ENCODE results near the gene CRABP2.
A peak's percentile ranks its signal among the peaks of the same experiment; 100 is the strongest.

Gene CRABP2

GRCh38 chr1:156705321-156705917, at the start of gene CRABP2:
TSS of gene CRABP2 (minus strand) at chr1:156705583. CDS start at chr1:156705446, 137 bp downstream.
- no peaks in the 10 kb centered on the region for H3K27me3 ChIP-seq (ENCODE audit: insufficient read depth, insufficient read length)
- H3K4me1 ChIP-seq (ENCODE audit: insufficient read depth, insufficient read length), result peaks cover 40% of the 10 kb centered on the region
- H3K36me3 ChIP-seq (ENCODE audit: insufficient read depth, insufficient read length, low read length), result peaks cover 34% of the 10 kb centered on the region
- peak within 1 kb of the TSS; percentile 91 for H3K4me3 ChIP-seq (ENCODE audit: insufficient read length, low read depth)
- TF ChIP-seq YY1 (IDR thresholded peaks at IDR 0.05; ENCODE audit: insufficient read depth, insufficient read length), result no peak
- no peak for TF ChIP-seq ZNF274 (IDR thresholded peaks at IDR 0.05; ENCODE audit: low read depth, low read length)
- no peak for TF ChIP-seq SUZ12 (IDR thresholded peaks at IDR 0.05; ENCODE audit: extremely low read depth, insufficient read depth, insufficient read length)
- H3K9ac ChIP-seq (ENCODE audit: insufficient read length, low read depth), result peak within 1 kb of the TSS; percentile 96
- no peaks in the 10 kb centered on the region for H3K9me3 ChIP-seq (ENCODE audit: insufficient read depth, low read length)
- DNase-seq (ENCODE audit: low read depth, low spot score), result no peak

DNA sequence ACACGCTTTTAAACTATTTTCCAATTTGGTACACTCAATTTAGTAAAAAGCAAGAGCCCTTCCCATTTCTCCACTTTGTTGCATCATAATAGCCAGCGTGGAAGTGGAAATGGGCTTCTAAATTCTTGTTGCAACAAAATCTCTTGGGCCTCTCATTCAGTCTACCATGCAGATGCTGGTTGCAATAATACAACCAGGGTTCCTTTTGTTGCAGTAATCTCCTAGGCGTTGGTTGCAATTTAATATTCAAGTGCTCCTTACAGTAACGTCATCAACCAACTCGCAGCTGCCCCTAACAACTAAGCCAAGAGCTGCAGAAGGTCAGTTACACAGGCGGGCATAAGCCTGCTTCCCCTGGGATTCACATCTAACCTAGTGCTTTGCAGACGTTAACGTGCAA, 48.8 kb upstream of the CRABP2 start:
- Histone ChIP-seq H3K9me3 (ENCODE audit: insufficient read depth, low read length) (no peaks in the 10 kb centered on the region), H3K9ac (ENCODE audit: insufficient read length, low read depth) (no peak overlapping the region), H3K27me3 (ENCODE audit: insufficient read depth, insufficient read length) (no peaks in the 10 kb centered on the region), H3K4me3 (ENCODE audit: insufficient read length, low read depth) (no peak overlapping the region), H3K36me3 (ENCODE audit: insufficient read depth, insufficient read length, low read length) (peaks cover 11% of the 10 kb centered on the region), H3K4me1 (ENCODE audit: insufficient read depth, insufficient read length) (peaks cover 15% of the 10 kb centered on the region)
- TF ChIP-seq SUZ12 (IDR thresholded peaks at IDR 0.05; ENCODE audit: extremely low read depth, insufficient read depth, insufficient read length) (no peak), YY1 (IDR thresholded peaks at IDR 0.05; ENCODE audit: insufficient read depth, insufficient read length) (no peak), ZNF274 (IDR thresholded peaks at IDR 0.05; ENCODE audit: low read depth, low read length) (no peak)
- DNase-seq (ENCODE audit: low read depth, low spot score), result no peak

- no peak for DNase-seq (ENCODE audit: low read depth, low spot score)
- peak overlapping the region; percentile 99 for H3K4me3 ChIP-seq (ENCODE audit: insufficient read length, low read depth)
- peaks cover 23% of the 10 kb centered on the region for H3K36me3 ChIP-seq (ENCODE audit: insufficient read depth, insufficient read length, low read length)
- H3K4me1 ChIP-seq (ENCODE audit: insufficient read depth, insufficient read length), result peaks cover 28% of the 10 kb centered on the region
- H3K27me3 ChIP-seq (ENCODE audit: insufficient read depth, insufficient read length), result no peaks in the 10 kb centered on the region
- H3K9me3 ChIP-seq (ENCODE audit: insufficient read depth, low read length), result no peaks in the 10 kb centered on the region
- H3K9ac ChIP-seq (ENCODE audit: insufficient read length, low read depth), result peak overlapping the region; percentile 94
- no peak for TF ChIP-seq YY1 (IDR thresholded peaks at IDR 0.05; ENCODE audit: insufficient read depth, insufficient read length)
- TF ChIP-seq ZNF274 (IDR thresholded peaks at IDR 0.05; ENCODE audit: low read depth, low read length), result no peak
- TF ChIP-seq SUZ12 (IDR thresholded peaks at IDR 0.05; ENCODE audit: extremely low read depth, insufficient read depth, insufficient read length), result no peak
These were observed 47.6 kb upstream of the CRABP2 start for GRCh38 chr1:156752843-156753482.

DNA sequence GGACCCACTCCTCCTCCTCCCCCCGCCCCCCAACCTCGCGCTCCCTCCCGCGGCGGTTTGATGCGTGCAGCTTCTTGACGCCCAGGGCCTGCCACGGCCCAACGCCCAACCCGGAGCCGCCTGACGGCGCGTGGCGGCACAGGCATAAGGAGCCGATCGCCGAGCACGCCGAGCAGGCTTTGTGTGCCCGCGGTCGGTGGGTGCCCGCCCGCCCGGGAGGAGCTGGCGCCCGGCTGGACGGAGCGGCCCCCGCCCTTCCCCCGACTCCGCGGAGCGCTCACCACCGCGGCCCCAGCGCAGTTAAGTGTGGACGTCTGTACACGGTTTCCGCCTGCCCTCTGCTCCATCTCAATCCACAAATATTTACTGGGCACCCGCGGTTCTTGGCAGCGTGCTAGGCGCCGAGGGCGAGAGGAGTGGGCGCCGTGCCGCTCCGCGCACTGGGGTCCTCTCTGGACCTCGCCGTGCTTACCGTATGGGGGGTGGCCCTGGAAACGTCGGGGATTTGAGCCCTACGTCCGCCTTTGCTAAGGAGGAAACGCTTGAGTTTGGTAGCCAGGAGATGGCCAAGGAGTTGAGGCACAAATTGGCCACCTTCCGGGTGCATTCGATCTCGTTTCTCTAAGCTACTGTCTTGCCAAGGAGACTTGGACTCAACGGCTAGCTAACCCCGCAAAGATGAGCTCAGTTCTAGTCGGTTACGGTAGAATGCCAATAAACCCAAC, 46.5 kb upstream of the CRABP2 start:
- peaks cover 23% of the 10 kb centered on the region for H3K36me3 ChIP-seq (ENCODE audit: insufficient read depth, insufficient read length, low read length)
- no peak for TF ChIP-seq ZNF274 (IDR thresholded peaks at IDR 0.05; ENCODE audit: low read depth, low read length)
- H3K4me1 ChIP-seq (ENCODE audit: insufficient read depth, insufficient read length), result peaks cover 33% of the 10 kb centered on the region
- H3K27me3 ChIP-seq (ENCODE audit: insufficient read depth, insufficient read length), result no peaks in the 10 kb centered on the region
- H3K4me3 ChIP-seq (ENCODE audit: insufficient read length, low read depth), result peak overlapping the region; percentile 99
- H3K9ac ChIP-seq (ENCODE audit: insufficient read length, low read depth), result peak overlapping the region; percentile 94
- no peaks in the 10 kb centered on the region for H3K9me3 ChIP-seq (ENCODE audit: insufficient read depth, low read length)
- peak; percentile 98 for DNase-seq (ENCODE audit: low read depth, low spot score)

DNA sequence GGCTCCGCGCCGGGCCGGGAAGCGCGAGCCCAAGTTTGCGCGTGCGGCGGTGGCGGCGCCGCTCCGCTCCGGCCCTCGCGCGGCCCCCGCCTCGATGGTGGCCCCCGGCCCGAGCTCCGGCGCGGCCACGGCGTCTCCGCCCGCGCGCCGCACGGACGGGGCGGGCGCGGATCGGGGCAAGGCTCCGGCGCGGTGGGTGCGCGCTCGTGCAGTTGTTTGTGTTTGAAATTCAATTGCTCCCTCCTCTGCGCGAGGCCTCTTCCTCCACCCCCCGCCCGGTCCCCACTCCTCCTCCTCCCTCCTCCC, 46.0 kb upstream of the CRABP2 start, which contains the start of gene HDGF:
Gene HDGF (minus strand): TSS at position 225 of the 306 bp plus-strand sequence. CDS start 246 bp downstream, outside the sequence.
- peaks cover 23% of the 10 kb centered on the region for H3K36me3 ChIP-seq (ENCODE audit: insufficient read depth, insufficient read length, low read length)
- DNase-seq (ENCODE audit: low read depth, low spot score), result no peak
- H3K9ac ChIP-seq (ENCODE audit: insufficient read length, low read depth), result peak within 1 kb of the TSS; percentile 94
- no peaks in the 10 kb centered on the region for H3K9me3 ChIP-seq (ENCODE audit: insufficient read depth, low read length)
- no peak for TF ChIP-seq SUZ12 (IDR thresholded peaks at IDR 0.05; ENCODE audit: extremely low read depth, insufficient read depth, insufficient read length)
- TF ChIP-seq YY1 (IDR thresholded peaks at IDR 0.05; ENCODE audit: insufficient read depth, insufficient read length), result no peak
- no peaks in the 10 kb centered on the region for H3K27me3 ChIP-seq (ENCODE audit: insufficient read depth, insufficient read length)
- H3K4me1 ChIP-seq (ENCODE audit: insufficient read depth, insufficient read length), result peaks cover 33% of the 10 kb centered on the region
- H3K4me3 ChIP-seq (ENCODE audit: insufficient read length, low read depth), result peak within 1 kb of the TSS; percentile 99

DNA sequence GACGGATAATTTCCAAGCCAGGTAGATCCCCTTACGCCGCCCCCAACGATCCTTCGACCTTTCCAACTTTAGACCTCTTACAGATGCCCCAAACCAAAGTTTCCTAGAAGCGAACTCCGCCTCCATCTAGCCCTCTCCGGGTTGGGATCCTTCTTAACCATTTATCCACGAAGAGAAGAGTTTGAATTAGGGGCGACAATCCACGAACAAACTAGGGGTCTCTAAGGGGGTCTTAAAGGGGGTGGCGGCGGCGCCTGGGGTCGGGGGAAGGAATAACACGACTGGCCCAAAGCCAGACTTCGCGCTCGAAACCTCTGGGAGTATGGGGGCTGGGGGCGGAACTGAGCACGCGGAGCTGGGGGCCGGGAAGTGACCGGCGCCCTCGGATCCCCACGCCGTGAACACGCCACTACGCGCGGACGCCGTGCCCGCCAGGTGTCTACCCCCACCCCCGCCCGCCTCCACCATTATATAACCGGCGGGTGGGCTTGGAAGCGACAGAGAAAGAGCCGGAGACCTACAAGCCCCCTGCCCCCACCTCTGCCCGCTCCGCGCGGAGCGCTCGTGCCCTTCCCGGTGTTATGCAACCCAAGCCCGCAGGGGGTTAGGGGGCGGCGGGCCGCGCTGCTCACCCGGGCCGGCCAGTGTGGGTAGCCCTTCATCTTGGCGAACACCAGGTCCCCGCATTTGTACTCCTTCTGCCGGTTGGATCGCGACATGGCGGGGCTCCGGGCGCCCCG, 45.5 kb upstream of the CRABP2 start:
- Histone ChIP-seq H3K4me3 (ENCODE audit: insufficient read length, low read depth) (peak overlapping the region; percentile 77), H3K9ac (ENCODE audit: insufficient read length, low read depth) (peak overlapping the region; percentile 94), H3K27me3 (ENCODE audit: insufficient read depth, insufficient read length) (no peaks in the 10 kb centered on the region), H3K36me3 (ENCODE audit: insufficient read depth, insufficient read length, low read length) (peaks cover 27% of the 10 kb centered on the region), H3K4me1 (ENCODE audit: insufficient read depth, insufficient read length) (peaks cover 38% of the 10 kb centered on the region), H3K9me3 (ENCODE audit: insufficient read depth, low read length) (no peaks in the 10 kb centered on the region)
- no peak for DNase-seq (ENCODE audit: low read depth, low spot score)
- TF ChIP-seq YY1 (IDR thresholded peaks at IDR 0.05; ENCODE audit: insufficient read depth, insufficient read length) (no peak), ZNF274 (IDR thresholded peaks at IDR 0.05; ENCODE audit: low read depth, low read length) (no peak), SUZ12 (IDR thresholded peaks at IDR 0.05; ENCODE audit: extremely low read depth, insufficient read depth, insufficient read length) (no peak)

Data from NT2/D1 (cell line).